Measurements from ENCODE around the gene ZMYM4.
"Not testable (repeated sequence)": the region's sequence is repeated elsewhere in the genome, so short reads cannot be mapped to it uniquely, and the experiment has no call there.

ZMYM4 gene

DNA sequence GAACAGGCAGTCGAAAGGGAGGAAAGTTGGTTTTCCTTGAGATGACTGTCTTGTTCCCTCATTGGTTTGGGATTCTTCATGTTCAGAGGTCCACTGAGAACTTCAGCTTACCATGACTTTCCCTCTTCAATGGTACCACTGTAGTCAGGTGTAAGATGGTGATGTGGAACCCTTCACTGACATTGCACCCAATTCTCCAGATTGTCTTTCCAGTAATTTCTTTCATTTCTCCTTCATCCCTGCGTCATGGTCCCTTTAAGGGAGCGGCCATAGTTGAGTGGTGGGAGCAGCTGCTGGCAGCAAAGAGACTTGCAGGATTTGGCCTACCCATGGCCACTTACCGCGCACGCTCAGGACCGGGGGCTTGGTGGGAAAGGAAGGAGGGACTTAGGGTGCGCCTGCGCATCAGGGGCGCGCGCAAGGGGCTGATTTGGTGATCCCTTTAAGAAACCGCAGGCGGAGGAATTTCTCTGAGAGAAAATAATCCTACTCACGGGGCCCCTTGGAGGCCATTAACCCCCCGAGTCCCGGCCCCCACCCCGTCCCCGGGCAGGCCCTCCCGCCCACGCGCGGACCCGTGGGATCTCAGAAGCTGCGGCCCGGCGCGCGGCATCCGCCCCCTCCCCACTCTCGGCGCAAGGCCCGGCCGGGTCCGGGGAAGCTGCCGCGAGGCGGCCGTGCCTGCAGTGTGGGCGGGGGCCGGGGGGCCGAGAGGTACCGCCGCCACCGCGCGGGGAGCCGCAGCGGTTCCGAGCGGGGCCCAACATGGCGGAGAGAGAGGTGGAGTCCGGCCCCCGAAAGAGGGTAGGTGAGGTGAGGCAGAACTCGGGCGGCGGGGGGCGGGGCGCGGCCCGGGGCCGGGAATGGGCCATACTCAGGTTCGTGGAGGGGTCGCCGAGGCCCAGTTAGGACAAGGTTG, at the start of gene ZMYM4:
TSS of gene ZMYM4 (plus strand) at position 428 of the 919 bp plus-strand sequence. CDS start at position 766, 338 bp downstream.
- peak; percentile 97 to 99 for ATAC-seq (replicated peaks)
- H3K27me3 Mint-ChIP-seq: peaks cover 5 to 18% of the 10 kb centered on the region in 2 donors
- DNase-seq: peak; percentile 92
- no peaks in the 10 kb centered on the region for H3K9me3 Mint-ChIP-seq
- H3K27ac Mint-ChIP-seq: peak within 1 kb of the TSS; percentile 89
- H3K36me3 Mint-ChIP-seq: peaks cover 3 to 9% of the 10 kb centered on the region in 2 donors
- H3K4me1 Mint-ChIP-seq: peaks cover 14 to 20% of the 10 kb centered on the region in 2 donors
- H3K4me3 Mint-ChIP-seq: peak within 1 kb of the TSS; percentile 81 to 82

DNA sequence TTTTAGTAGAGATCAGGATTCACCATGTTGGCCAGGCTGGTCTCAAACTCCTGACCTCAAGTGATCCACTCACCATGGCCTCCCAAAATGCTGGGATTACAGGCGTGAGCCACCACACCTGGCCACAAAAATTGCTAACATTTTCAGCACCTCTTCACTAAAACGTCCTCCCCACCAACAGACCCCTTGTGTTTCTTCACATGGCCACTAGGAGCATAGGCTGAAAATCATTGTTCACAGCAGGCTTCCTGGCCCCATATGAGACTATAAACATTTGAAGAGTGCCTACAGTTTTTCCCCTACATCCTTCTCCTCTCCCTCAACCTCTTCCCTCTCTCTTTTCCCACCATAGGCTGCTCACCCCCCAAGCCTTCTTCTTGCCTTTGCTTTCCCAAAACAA, 47.5 kb upstream of the ZMYM4 start:
- Mint-ChIP-seq H3K4me3 (no peak overlapping the region), H3K27ac (no peak overlapping the region), H3K9me3 (no peaks in the 10 kb centered on the region), H3K27me3 (no peaks in the 10 kb centered on the region), H3K4me1 (no peaks in the 10 kb centered on the region), H3K36me3 (no peaks in the 10 kb centered on the region)
- DNase-seq: no peak
- ATAC-seq (replicated peaks): peak; percentile 68 to 69

- no peak overlapping the region for H3K4me3 Mint-ChIP-seq
- no peaks in the 10 kb centered on the region for H3K4me1 Mint-ChIP-seq
- ATAC-seq (replicated peaks): no peak
- H3K27ac Mint-ChIP-seq: no peak overlapping the region
- H3K36me3 Mint-ChIP-seq: no peaks in the 10 kb centered on the region
- peaks cover 5 to 9% of the 10 kb centered on the region in 2 donors for H3K27me3 Mint-ChIP-seq
- H3K9me3 Mint-ChIP-seq: no peaks in the 10 kb centered on the region
- no peak for DNase-seq
Measured at GRCh38 chr1:35222322-35223083, 46.0 kb upstream of the ZMYM4 start.

DNA sequence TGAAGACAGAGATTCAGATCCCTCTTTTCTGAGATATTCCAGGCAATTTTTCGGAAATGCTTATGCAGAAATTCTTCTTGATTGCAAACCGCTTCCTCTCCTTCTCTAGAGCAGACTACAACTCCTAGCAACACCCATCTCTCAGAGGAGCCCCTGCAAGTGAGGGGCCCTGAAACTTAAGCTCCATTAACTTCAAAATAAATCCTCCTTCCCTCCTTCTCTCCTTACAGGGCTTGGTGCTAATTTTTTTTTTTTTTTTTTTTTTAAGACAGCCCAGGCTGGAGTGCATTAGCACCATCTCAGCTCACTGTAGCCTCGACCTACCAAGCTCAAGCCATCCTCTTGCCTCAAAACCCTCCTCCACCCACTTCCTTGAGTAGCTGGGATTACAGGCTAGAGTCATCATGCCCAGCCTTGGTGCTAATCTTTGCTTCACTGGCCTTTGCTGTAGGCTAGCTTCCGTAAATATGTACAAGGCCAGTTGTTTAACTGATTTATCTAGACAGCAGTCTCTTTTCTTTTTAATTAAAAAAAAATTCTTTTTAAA, 45.4 kb upstream of the ZMYM4 start:
- H3K4me1 Mint-ChIP-seq: no peaks in the 10 kb centered on the region
- no peak overlapping the region for H3K4me3 Mint-ChIP-seq
- no peaks in the 10 kb centered on the region for H3K9me3 Mint-ChIP-seq
- ATAC-seq (replicated peaks) (no peak), DNase-seq (no peak)
- H3K27ac Mint-ChIP-seq: no peak overlapping the region
- peaks cover 5 to 9% of the 10 kb centered on the region in 2 donors for H3K27me3 Mint-ChIP-seq
- no peaks in the 10 kb centered on the region for H3K36me3 Mint-ChIP-seq

GRCh38 chr1:35226546-35226945, 42.0 kb upstream of the ZMYM4 start:
- Mint-ChIP-seq H3K36me3 (no peaks in the 10 kb centered on the region), H3K4me1 (peaks cover 0 to 10% of the 10 kb centered on the region in 2 donors), H3K4me3 (no peak overlapping the region), H3K27me3 (peaks cover 5 to 9% of the 10 kb centered on the region in 2 donors), H3K9me3 (peaks cover 0 to 2% of the 10 kb centered on the region in 2 donors), H3K27ac (no peak overlapping the region)
- no peak for ATAC-seq (replicated peaks)
- no peak for DNase-seq

DNA sequence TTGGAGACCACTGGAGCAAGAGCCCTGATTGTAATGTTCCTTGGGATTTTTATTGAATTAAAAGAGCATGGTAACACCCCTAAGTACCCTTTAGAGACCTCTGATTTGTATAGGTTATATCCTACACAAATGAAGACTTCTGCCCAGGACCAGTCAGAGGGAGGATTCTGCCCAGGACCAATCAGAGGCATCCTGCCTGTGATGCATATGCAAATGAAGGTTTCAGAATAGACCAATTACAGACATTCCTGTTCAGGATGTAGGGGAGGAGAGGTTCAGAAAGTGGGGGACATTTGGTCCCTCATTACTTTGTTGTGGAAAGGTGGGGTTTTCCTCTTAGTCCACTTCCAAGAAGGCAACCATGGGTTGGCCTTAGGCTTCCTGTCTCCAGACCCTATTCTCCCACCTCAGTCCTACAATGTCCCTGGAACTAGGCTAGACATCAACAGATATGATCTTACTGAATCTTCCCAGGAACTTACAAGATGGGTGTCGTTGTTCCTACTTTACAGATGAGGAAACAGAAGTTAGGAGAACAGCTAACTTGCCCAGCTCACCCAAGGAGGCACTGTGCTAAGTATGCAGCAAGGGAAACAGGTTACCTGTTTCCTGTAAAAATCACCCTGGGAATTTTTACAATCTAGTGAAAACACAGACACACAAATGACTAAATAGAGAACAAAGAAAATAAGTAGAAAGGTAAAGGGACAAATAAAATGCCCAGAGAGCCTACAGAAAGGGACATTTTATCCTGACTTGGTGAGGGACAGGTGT, 38.7 kb upstream of the ZMYM4 start:
- ATAC-seq (replicated peaks) (peak in 1 of 2 donors; percentile 59), DNase-seq (no peak)
- no peak overlapping the region for H3K4me3 Mint-ChIP-seq
- H3K36me3 Mint-ChIP-seq: no peaks in the 10 kb centered on the region
- H3K9me3 Mint-ChIP-seq: peaks cover 0 to 2% of the 10 kb centered on the region in 2 donors
- peaks cover 0 to 10% of the 10 kb centered on the region in 2 donors for H3K4me1 Mint-ChIP-seq
- no peak overlapping the region for H3K27ac Mint-ChIP-seq
- H3K27me3 Mint-ChIP-seq: peaks cover 5 to 9% of the 10 kb centered on the region in 2 donors

DNA sequence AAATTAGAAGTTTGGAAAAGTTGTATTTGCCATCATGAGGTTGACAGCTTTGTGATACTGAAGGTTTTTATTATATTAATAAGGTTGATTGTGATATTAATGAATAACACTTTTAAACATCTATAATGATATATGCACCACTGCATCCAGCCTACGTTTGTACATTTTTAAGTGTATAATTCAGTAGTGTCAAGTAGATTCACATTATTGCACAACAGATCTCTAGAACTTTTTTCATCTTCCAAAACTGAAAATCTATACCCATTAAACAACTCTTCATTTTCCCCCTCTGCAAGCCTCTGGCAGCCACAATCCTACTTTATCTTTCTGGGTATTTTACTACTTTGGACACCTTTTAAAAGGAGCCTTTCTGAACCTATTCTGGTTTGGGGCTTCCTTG, 37.2 kb upstream of the ZMYM4 start:
- H3K4me3 Mint-ChIP-seq: no peak overlapping the region
- H3K27ac Mint-ChIP-seq: no peak overlapping the region
- no peak for DNase-seq
- ATAC-seq (replicated peaks): no peak
- peaks cover 5 to 8% of the 10 kb centered on the region in 2 donors for H3K27me3 Mint-ChIP-seq
- no peaks in the 10 kb centered on the region for H3K36me3 Mint-ChIP-seq
- peaks cover 0 to 10% of the 10 kb centered on the region in 2 donors for H3K4me1 Mint-ChIP-seq
- peaks cover 0 to 2% of the 10 kb centered on the region in 2 donors for H3K9me3 Mint-ChIP-seq

DNA sequence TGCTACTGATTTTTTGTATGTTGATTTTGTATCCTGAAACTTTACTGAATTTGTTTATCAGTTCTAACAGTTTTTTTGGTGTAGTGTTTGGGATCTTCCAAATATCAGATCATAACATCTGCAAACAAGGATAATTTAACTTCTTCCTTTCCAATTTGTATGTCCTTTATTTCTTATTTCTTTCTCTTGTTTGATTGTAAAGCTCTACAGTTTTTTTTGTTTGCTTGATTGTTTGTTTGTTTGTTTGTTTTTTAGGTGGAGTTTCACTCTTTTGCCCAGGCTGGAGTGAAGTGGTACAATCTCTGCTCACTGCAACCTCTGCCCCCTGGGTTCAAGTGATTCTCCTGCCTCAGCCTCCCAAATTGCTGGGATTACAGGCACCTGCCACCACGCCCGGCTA, 31.7 kb upstream of the ZMYM4 start:
- H3K36me3 Mint-ChIP-seq; H3K4me1 Mint-ChIP-seq; H3K27ac Mint-ChIP-seq; H3K27me3 Mint-ChIP-seq; ATAC-seq (replicated peaks); H3K9me3 Mint-ChIP-seq; DNase-seq; H3K4me3 Mint-ChIP-seq: not testable (repeated sequence)

GRCh38 chr1:35243691-35244090, 24.8 kb upstream of the ZMYM4 start:
- H3K27ac Mint-ChIP-seq: peak overlapping the region; percentile 48
- ATAC-seq (replicated peaks): peak; percentile 84
- DNase-seq: no peak
- H3K4me3 Mint-ChIP-seq: no peak overlapping the region
- peaks cover 5 to 9% of the 10 kb centered on the region in 2 donors for H3K4me1 Mint-ChIP-seq
- H3K27me3 Mint-ChIP-seq: no peaks in the 10 kb centered on the region
- no peaks in the 10 kb centered on the region for H3K36me3 Mint-ChIP-seq
- no peaks in the 10 kb centered on the region for H3K9me3 Mint-ChIP-seq

DNA sequence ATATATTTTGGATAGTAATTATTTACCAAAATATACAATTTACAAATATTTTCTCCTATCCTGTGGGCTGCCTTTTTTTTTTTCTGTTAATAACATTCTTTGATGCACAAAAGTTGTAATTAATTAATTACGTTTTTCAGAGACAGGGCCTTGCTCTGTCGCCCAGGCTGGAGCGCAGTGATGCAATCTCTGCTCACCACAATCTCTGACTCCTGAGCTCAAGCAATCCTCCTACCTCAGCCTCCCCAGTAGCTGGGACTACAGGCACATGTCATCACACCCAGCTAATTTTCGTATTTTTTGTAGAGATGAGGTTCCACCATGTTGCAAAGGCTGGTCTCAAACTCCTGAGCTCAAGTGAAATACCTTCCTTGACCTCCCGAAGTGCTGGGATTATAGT, 21.3 kb upstream of the ZMYM4 start:
- Mint-ChIP-seq H3K9me3 (no peaks in the 10 kb centered on the region), H3K27me3 (peaks cover 11 to 15% of the 10 kb centered on the region in 2 donors), H3K4me1 (peaks cover 5 to 9% of the 10 kb centered on the region in 2 donors), H3K27ac (no peak overlapping the region), H3K36me3 (no peaks in the 10 kb centered on the region), H3K4me3 (no peak overlapping the region)
- ATAC-seq (replicated peaks) (no peak), DNase-seq (no peak)

DNA sequence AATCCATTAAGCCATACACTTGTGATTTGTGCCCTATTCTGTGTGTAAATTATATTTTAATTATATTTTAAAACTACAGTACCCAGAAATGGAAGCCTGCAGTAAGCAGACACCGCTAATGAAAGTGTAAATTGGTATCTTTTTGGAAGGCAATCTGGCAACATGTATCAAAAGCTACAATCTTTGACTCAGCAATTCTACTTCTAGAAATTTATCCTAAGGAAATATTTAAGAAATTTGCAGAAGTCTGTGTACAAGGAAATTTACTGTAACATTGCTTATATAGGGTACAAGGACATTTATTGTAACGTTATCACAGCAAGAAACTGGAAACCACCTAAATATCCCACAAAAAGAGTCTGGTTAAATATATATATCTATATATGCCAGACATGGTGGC, 14.6 kb upstream of the ZMYM4 start:
- no peaks in the 10 kb centered on the region for H3K36me3 Mint-ChIP-seq

GRCh38 chr1:35255276-35255675, 13.2 kb upstream of the ZMYM4 start:
- Mint-ChIP-seq H3K4me3 (no peak overlapping the region), H3K27ac (peak overlapping the region; percentile 14), H3K4me1 (no peaks in the 10 kb centered on the region), H3K36me3 (no peaks in the 10 kb centered on the region), H3K27me3 (peaks cover 19 to 21% of the 10 kb centered on the region in 2 donors), H3K9me3 (no peaks in the 10 kb centered on the region)
- ATAC-seq (replicated peaks) (no peak), DNase-seq (no peak)

More for the DNA sequence above, 14.6 kb upstream of the ZMYM4 start:
- H3K4me1 Mint-ChIP-seq: no peaks in the 10 kb centered on the region
- H3K27ac Mint-ChIP-seq: no peak overlapping the region
- DNase-seq: no peak
- H3K9me3 Mint-ChIP-seq: no peaks in the 10 kb centered on the region
- no peak for ATAC-seq (replicated peaks)
- H3K4me3 Mint-ChIP-seq: no peak overlapping the region
- peaks cover 19 to 21% of the 10 kb centered on the region in 2 donors for H3K27me3 Mint-ChIP-seq

- Mint-ChIP-seq H3K4me3 (no peak overlapping the region), H3K4me1 (no peaks in the 10 kb centered on the region), H3K9me3 (no peaks in the 10 kb centered on the region), H3K36me3 (no peaks in the 10 kb centered on the region), H3K27ac (no peak overlapping the region), H3K27me3 (peaks cover 12 to 23% of the 10 kb centered on the region in 2 donors)
- no peak for ATAC-seq (replicated peaks)
- DNase-seq: no peak
Measured at GRCh38 chr1:35259561-35259960, 8.9 kb upstream of the ZMYM4 start.

All from stimulated activated naive B cell treated with anti-CD40 and anti-IgM and Interleukin-4, amounts not matched to agents 10 μg/mL and 1 μg/mL and 100 μg/mL, for 72 hours (primary cell).